Measurements from ENCODE around the gene ARHGAP36. TPM values are rescaled to one million over a fixed set of nuclear protein-coding genes. Genes with fewer than 3 reads are reported as not detected.

ARHGAP36 gene
- total RNA-seq, 4 donors from 2014 or later, result not detected

GRCh38 chrX:131073607-131074006 lies 15.5 kb downstream of the ARHGAP36 start:
- DNase-seq (ENCODE audit: low spot score in 2 of 2), result no peak
- WGBS, 2 donors, result 5 to 26% methylated on average over 4 of the region's 4 CpGs
- intact Hi-C loops (cut with DNase I; ENCODE audit: low total_unique reads), result no loop called here
- no peak overlapping the region for H3K4me3 ChIP-seq (ENCODE audit: low read depth, poor library complexity, severe bottlenecking)
- TF ChIP-seq CTCF (IDR thresholded peaks at IDR 0.05) (no peak), POLR2A (IDR thresholded peaks at IDR 0.05) (no peak)

- no peak overlapping the region for H3K4me3 ChIP-seq (ENCODE audit: low read depth, poor library complexity, severe bottlenecking)
- 1 to 32% methylated on average over 44 to 71 of the region's 75 CpGs for WGBS, 2 donors
- intact Hi-C loops (cut with DNase I; ENCODE audit: low total_unique reads), result no loop called here
- no peak for DNase-seq (ENCODE audit: low spot score in 2 of 2)
- no peak for TF ChIP-seq POLR2A (IDR thresholded peaks at IDR 0.05)
- TF ChIP-seq CTCF (IDR thresholded peaks at IDR 0.05), result no peak
Observed at GRCh38 chrX:131081772-131082740, 23.9 kb downstream of the ARHGAP36 start.

- intact Hi-C loops (cut with DNase I; ENCODE audit: low total_unique reads), result no loop called here
- no peak for TF ChIP-seq CTCF (IDR thresholded peaks at IDR 0.05)
- TF ChIP-seq POLR2A (IDR thresholded peaks at IDR 0.05), result no peak
- WGBS, 2 donors, result 0 to 29% methylated on average over 16 to 26 of the region's 34 CpGs
- DNase-seq (ENCODE audit: low spot score in 2 of 2), result no peak
- H3K4me3 ChIP-seq (ENCODE audit: low read depth, poor library complexity, severe bottlenecking), result no peak overlapping the region
Observed at GRCh38 chrX:131083510-131084142, 25.5 kb downstream of the ARHGAP36 start.

DNA sequence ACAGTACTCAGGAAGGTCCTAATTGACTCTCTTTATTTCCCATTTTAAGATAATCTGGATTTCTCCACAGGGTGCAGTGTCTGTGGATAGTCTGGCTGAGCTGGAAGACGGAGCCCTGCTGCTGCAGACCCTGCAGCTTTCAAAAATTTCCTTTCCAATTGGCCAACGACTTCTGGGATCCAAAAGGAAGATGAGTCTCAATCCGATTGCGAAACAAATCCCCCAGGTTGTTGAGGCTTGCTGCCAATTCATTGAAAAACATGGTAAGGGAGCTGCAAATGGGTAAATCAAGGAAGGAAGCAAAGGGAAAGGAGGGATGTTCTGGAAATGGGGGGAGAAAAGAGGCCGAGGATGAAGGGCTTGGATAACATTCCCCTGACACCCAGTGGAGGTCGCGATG lies 26.0 kb downstream of the ARHGAP36 start:
- WGBS, 2 donors, result 10 to 27% methylated on average over 7 of the region's 7 CpGs
- TF ChIP-seq POLR2A (IDR thresholded peaks at IDR 0.05) (no peak), CTCF (IDR thresholded peaks at IDR 0.05) (no peak)
- H3K4me3 ChIP-seq (ENCODE audit: low read depth, poor library complexity, severe bottlenecking), result no peak overlapping the region
- intact Hi-C loops (cut with DNase I; ENCODE audit: low total_unique reads), result no loop called here
- no peak for DNase-seq (ENCODE audit: low spot score in 2 of 2)

GRCh38 chrX:131136776-131137175 lies 78.6 kb downstream of the ARHGAP36 start:
- TF ChIP-seq POLR2A (IDR thresholded peaks at IDR 0.05) (no peak), CTCF (IDR thresholded peaks at IDR 0.05) (no peak)
- DNase-seq (ENCODE audit: low spot score in 2 of 2), result no peak
- WGBS, 2 donors, result 93 to 95% methylated on average over 27 of the region's 27 CpGs
- intact Hi-C loops (cut with DNase I; ENCODE audit: low total_unique reads), result no loop called here
- no peak overlapping the region for H3K4me3 ChIP-seq (ENCODE audit: low read depth, poor library complexity, severe bottlenecking)
